ACHN (cell line): ENCODE measurements around the gene PEPD.
"Not testable (repeated sequence)": the region's sequence is repeated elsewhere in the genome, so short reads cannot be mapped to it uniquely, and the experiment has no call there.

Experiments used
- DNase-seq: peaks from one replicate; pipeline ENCODE4 v3.0.0-alpha.2; 2015
- in situ Hi-C: cut with HindIII; loops from 2 replicates; pipeline ENCODE4 v1.10.0; 2017; ENCODE audit warnings: low sequenced_read_pairs, low pct_ligation_motif_present, low pct_unique_long_range_greater_than_20kb

Gene PEPD

DNA sequence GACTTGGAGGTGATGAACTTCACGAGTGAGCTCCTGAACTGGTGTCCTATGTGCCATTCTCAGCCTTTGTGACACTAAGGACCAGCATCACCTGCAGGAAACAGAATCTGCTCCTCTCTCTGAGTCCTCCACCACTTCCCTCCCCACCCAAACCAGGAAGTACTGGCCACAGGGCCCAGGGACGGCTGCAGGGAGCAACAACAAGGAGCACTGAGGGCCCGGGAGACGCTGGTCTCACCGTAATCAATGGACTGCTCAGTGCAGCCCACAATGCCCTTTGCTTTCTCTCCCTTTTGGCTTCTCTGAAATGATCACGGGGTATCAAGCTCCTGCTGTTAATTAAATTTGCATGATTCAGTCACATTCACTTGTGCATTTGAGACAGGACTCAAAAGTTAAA, 18.6 kb downstream of the PEPD start:
- in situ Hi-C loops = no loop called here
- DNase-seq = no peak

DNA sequence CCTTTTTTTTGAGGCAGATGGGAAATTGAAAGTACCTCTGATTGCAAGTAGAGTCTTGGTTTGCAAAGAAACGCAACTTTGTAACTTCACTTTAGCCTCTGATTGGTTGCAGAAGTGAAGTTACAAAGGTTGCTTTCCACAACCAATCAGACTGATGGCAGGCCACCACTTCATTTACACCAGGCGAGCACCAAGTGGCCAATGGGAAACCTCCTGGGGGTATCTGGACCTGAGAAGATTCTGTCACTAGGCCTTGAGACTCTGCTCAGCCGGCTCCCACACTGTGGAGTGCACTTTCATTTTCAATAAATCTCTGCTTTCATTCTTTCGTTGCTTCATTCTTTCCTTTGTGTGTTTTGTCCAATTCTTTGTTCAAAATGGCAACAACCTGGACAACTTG, 19.1 kb downstream of the PEPD start:
- in situ Hi-C loops = no loop called here

DNA sequence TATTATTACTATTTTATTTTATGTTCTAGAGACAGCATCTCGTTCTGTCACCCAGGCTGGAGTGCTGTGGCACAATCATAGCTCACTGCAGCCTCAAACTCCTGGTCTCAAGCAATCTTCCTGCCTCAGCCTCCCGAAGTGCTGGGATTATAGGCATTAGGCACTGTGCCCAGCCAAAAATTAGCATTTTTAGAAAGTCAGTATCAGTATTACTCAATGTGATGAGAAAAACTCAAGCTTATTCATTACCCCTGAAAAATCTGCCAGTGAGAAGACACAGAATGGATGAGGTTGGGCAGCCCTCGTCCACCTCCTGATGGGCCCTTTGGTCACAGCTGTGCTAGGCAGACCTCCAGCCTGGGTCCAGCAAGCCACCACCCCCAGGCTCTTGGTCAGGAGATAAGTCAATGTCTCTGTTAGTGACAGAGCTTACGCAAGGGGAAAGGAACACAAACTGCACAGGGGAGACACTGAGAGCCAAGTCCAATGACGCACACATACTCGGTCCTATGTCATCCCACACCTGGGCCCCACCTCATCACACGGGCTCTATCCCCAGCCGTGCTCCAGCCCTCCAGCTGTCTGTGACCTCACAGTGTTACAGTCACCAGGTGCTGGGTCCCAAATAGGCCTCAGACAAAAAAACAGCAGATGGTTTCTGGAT, 19.8 kb downstream of the PEPD start:
- no peak for DNase-seq
- in situ Hi-C loops = no loop called here

More for the DNA sequence above, 19.1 kb downstream of the PEPD start:
- no peak for DNase-seq

- in situ Hi-C loops = no loop called here
- no peak for DNase-seq
Observed at GRCh38 chr19:33500991-33501390, 20.6 kb downstream of the PEPD start.

GRCh38 chr19:33500586-33500985, 21.0 kb downstream of the PEPD start:
- no peak for DNase-seq
- in situ Hi-C loops = no loop called here

GRCh38 chr19:33499671-33500506, 21.7 kb downstream of the PEPD start:
- DNase-seq = no peak
- in situ Hi-C loops = no loop called here

- in situ Hi-C loops = no loop called here
- DNase-seq = no peak
Observed at GRCh38 chr19:33499248-33499647, 22.3 kb downstream of the PEPD start.

DNA sequence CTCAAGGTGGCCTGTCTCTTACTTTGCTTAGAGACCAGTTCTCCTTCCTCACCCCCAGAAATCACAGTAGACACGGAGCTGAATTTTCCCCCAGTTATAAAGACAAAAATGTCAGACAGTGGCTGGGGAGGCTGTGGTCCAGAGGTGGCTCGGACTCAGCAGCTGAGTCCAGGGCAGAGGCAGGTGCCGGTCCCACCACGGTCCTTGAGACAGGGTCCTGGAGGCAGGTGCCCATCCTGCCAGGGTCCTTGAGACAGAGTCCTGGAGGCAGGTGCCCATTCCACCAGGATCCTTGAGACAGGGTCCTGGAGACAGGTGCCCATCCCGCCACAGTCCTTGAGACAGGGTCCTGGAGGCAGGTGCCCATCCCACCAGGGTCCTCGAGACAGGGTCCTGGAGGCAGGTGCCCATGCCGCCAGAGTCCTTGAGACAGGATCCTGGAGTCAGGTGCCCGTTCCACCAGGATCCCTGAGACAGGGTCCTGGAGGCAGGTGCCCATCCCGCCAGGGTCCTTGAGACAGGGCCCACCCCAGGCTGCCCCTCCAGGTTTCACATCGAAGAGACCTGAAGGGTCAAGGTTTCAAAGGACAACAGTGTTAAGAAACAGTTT, 23.1 kb downstream of the PEPD start:
- in situ Hi-C loops = no loop called here
- no peak for DNase-seq

- in situ Hi-C loops = no loop called here
- no peak for DNase-seq
Observed at GRCh38 chr19:33497778-33498175, 23.8 kb downstream of the PEPD start.

DNA sequence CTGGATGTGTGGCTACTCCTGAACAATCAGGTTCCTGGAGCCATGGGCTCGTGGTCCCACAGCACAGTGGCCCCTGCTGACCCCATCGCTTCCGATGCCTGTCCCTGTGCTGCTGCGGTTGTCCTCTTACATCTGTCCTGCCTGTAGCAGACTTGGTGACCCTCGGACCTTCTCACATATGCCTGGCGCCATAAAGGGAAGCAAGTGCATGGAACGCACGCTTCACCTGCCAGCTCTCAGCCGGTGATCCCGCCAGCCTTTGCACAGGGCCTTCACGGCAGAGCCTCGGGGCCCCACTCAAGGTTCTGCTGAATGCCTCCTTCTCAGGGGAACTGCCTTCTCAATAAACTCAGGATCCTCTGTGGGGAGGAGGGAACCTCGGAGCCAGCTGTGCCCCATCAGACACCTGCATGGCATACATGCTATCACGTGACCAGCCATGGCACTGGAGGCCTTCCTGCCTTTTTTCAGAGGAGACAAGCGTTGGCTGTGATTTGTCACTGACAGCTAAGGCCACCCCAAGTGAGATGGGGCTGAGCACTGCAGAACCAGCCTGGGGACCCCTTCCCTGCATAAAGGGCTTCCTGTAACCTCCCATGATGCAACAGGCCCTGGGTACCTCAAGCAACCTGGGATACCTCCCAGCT, 24.3 kb downstream of the PEPD start:
- in situ Hi-C loops = no loop called here

DNA sequence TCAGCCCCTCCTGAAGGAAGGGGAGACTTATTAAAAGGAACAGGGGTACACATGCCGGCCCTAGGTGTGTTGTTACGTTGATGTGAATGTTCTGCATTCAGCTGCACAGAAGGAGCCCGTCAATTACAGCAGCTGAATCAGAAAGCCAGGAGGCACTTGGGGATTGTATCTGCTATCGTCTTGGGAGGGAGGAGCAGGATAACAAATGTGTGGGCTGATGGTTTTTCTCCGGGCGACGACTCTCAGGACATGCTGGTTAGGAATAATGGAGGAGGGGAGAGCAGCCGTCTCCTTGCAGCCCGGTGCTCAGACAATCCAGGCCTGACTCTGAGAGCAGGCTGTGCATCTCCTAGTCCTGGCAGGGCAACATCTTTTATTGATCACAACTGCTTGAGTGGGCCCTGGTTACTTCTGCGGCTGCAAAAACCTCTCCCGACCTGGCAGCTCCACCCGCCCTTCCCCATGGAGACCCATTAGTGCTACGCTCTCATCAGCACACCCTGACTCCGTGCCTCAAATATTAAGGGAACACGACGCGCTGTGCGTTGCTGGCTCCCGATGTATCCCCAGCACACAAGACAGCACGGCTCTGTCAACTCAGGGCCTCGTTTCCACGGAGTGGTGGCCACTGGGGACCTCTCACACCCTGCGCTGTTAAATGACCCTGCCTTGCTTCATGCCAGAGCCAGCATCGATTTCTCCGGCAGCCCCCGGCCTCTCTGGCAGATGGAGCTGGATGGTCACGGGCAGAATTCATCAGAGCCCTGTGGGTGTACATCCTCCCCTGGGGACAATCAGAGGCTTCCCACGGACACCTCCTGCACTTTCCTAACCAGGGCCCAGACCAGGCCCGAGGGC, 25.3 kb downstream of the PEPD start:
- in situ Hi-C loops = no loop called here
- DNase-seq = no peak

More for the DNA sequence above, 24.3 kb downstream of the PEPD start:
- DNase-seq = no peak

GRCh38 chr19:33493401-33494275, 28.0 kb downstream of the PEPD start:
- in situ Hi-C loops = no loop called here

DNA sequence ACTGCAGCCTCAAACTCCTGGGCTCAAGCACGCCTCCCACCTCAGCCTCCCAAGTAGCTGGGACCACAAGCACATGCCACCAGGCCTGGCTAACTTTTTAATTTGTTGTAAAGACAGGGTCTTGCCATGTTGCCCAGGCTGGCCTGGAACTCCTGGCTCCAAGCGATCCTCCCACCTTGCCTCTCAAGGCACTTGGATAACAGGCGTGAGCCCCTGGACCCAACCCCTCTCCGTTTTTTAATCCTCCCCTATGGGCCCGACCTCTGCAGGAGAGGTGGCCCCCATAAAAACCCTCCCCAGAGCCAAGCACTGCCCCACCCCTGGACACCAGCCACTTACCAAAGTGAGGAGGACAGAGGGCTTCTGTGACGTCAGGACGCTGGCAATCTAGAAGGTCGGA, 28.6 kb downstream of the PEPD start:
- no peak for DNase-seq
- in situ Hi-C loops = no loop called here

More at GRCh38 chr19:33493401-33494275, 28.0 kb downstream of the PEPD start:
- no peak for DNase-seq

GRCh38 chr19:33492090-33492489, 29.5 kb downstream of the PEPD start:
- no peak for DNase-seq
- in situ Hi-C loops = no loop called here

DNA sequence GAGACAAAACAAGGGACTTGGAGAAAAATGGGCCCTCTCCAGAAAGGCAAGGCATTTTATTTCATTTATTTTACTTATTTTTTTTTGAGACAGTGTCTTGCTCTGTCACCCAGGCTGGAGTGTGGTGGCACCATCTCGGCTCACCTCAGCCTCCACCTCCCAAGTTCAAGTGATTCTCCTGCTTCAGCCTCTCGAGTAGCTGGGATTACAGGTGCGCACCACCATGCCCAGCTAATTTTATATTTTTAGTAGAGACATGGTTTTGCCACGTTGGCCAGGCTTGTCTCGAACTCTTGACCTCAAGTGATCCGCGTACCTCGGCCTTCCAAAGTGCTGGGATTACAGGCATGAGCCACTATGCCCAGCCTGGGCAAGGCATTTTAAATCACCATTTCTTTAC, 31.0 kb downstream of the PEPD start:
- not testable (repeated sequence) for DNase-seq

DNA sequence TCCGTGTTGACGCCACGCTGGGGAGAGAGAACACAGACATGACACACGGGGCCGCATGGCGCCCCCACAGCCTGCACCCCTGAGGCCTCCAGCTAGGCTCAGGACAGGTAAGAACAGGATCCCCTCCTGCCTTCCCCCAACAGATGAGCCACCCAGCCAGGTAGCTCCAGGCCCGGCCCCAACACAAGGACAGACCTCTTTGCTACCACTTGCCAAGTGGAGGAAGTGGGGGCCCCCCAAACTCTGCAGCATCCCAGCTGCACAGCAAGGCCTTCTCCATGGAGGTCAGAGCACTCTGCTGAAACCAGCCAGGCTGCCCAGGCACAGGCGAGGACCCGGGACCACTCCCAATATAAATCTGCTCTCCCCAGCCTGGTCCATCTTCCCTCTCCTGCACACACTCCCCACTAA, 31.5 kb downstream of the PEPD start:
- in situ Hi-C loops = no loop called here
- DNase-seq = no peak

More for the DNA sequence above, 31.0 kb downstream of the PEPD start:
- in situ Hi-C loops = not testable (repeated sequence)

GRCh38 chr19:33488826-33489225, 32.8 kb downstream of the PEPD start:
- in situ Hi-C loops = no loop called here
- DNase-seq = no peak
